ENCODE results near the gene ALDH5A1.
A peak's percentile ranks its signal among the peaks of the same experiment; 100 is the strongest.

Gene ALDH5A1

GRCh38 chr6:24534329-24534728 lies 39.6 kb downstream of the ALDH5A1 start:
- DNase-seq = no peak

- DNase-seq = no peak
Measured at GRCh38 chr6:24535210-24535609, 40.4 kb downstream of the ALDH5A1 start.

- no peak for DNase-seq
Measured at GRCh38 chr6:24536466-24536865, 41.7 kb downstream of the ALDH5A1 start.

GRCh38 chr6:24537082-24537699 lies 42.4 kb downstream of the ALDH5A1 start:
- no peak for DNase-seq

DNA sequence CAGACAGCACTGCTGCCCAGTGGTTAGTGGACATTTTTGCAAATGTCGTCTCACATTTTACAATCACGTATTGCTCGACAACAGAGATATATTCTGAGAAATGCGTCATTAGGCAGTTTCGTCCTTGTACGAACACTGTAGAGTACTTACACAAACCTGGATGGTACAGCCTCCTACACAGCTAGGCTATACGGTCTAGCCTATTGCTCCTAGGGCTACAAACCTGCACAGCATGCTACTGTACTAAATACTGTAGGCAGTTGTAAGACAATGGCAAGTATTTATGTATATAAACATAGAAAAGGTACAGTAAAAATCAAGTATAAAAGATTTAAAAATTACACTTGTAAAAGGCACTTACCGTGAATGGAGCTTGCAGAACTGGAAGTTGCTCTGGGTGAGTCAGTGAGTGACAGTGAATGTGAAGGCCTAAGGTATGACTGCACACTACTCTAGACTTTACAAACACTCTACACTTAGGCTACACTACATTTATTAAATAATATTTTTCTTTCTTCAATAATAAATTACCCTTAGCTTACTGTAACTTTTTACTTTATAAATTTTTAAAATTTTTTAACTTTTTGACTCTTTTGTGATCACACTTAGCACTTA lies 43.1 kb downstream of the ALDH5A1 start:
- no peak for DNase-seq

DNA sequence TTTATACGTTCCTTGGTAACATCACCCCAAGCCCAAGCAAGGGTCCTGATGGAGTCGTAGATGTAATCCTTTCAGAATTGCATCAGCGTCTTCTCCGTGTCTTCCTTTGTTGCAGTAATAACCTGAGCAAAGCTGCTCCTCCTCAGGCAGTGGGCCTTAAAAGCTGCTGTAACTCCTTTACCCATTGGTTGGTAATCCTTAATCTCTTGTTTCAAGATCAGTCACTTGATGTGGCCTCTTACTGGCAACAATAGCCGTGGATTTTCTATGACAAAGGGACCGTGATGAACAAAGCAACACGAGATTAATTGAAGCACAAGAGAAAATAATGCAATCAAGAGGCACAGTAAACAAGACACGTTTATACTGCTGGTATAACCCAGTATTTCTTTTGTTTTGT lies 44.6 kb downstream of the ALDH5A1 start:
- DNase-seq = no peak

DNA sequence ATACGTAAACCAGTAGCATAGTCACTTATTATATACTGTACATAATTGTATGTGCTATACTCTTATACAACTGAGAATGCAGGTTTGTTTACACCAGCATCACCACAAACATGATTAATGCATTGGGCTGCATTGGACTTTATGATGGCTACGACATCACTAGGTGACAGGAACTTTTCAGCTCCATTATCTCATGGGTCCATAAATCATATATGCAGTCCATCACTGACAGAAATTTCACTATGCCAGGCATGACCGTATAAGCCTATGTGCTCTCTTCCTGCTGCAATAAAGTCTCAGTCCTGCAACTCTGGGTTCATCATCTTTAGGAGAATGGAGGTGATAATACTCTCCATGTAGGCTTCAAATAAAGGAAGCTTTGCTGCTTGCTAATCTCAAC lies 45.4 kb downstream of the ALDH5A1 start:
- no peak for DNase-seq

- DNase-seq = no peak
Measured at GRCh38 chr6:24543683-24544082, 48.9 kb downstream of the ALDH5A1 start.

DNA sequence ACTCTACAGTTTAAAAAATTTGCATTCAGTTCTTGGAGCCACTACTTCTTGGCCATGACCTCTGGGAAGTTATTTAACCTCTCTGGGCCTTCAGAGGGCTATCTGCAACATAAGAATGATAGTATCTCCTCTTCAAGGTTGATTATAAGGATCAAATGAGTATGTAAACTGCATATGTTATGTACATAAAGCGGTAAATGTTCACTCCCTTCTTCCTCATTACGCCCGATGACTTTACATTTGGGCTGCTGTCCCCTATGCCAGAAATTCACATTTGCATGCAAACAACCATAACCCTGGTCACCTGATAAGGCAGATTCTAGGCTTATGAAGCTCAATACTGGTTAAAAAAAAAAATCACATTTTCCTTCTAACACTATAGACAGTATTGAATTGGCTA lies 50.4 kb downstream of the ALDH5A1 start:
- DNase-seq = no peak

DNA sequence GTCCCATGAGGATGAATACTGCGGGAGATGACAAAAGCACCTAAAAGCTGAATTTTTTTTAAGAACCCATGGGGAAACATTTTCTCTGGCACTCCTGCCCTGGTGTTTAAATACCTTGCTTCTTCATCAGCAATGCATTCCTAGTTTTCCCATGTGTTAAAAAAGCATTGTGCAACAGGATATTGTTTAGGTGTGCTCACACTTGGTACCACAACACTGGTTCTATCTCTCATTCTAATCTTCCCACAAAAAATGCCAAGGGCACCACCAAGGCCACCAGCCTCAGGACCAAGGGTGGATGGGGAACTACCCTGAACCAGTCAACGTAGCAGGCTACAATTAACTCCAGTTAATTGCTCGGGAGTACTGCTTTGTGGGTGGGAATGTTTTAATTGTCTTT lies 50.9 kb downstream of the ALDH5A1 start:
- no peak for DNase-seq

- no peak for DNase-seq
Measured at GRCh38 chr6:24546439-24546838, 51.7 kb downstream of the ALDH5A1 start.

- peak; percentile 16 to 20 for DNase-seq
Measured at GRCh38 chr6:24547243-24547642, 52.5 kb downstream of the ALDH5A1 start.

GRCh38 chr6:24549158-24549557 lies 54.4 kb downstream of the ALDH5A1 start:
- no peak for DNase-seq

GRCh38 chr6:24549674-24550353 lies 55.0 kb downstream of the ALDH5A1 start:
- DNase-seq = no peak

DNA sequence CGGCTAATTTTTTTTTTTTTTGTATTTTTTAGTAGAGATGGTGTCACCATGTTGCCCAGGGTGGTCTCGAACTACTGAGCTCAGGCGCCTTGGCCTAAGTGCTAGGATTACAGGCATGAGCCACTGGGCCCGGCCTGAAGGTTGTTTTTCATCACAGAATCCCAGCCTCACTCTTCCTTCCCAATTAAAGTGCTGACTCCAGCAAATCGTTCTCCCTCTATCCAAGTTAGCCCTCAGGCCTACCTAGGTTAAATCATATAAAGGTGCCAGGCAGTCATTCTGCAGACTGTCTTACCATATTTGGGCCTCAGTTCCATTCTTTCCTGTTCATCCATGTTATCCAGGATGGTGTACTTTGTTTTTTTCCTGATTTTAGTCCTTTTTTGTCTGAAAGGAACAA lies 56.4 kb downstream of the ALDH5A1 start:
- no peak for DNase-seq

- no peak for DNase-seq
Measured at GRCh38 chr6:24554474-24554873, 59.7 kb downstream of the ALDH5A1 start.

DNA sequence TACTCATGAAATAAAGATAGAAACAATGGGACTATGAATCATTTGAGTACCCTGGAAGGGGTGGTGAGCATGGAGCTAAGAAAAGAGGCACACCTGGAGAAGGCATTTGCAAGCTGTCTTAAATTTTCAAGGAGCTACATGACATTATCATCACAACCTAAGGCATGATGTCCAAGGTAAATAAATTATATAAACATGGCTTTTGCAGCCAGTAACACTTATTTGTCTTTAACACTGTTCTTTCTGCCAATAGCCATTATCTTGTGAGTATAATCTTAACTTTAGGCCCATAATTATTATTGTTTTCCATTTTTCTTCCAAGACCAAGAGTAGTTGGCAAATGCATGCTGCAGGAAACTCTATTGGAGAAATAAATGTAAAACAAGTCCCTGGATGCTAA lies 63.7 kb downstream of the ALDH5A1 start:
- DNase-seq = no peak

DNA sequence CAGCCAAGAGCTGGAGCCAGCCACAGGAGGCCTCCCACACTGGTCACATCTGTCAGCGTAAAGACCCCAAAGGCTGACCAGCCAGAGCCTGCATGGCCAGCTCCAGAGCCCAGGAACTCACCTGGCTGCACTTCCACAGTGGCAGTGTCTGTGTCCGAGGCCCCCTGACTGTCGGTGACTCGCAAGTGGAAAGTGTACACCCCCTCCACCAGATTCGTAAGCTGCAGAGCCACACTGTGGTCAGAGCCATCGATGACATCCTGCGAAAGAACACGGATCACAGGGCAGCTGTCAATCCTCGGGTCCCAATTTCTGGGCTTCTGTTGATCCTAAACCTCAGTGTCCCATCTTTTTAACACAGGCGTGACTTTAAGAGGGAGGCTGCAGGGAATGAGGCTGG lies 69.3 kb downstream of the ALDH5A1 start:
- DNase-seq = no peak

- DNase-seq = no peak
Measured at GRCh38 chr6:24565196-24565595, 70.4 kb downstream of the ALDH5A1 start.

DNA sequence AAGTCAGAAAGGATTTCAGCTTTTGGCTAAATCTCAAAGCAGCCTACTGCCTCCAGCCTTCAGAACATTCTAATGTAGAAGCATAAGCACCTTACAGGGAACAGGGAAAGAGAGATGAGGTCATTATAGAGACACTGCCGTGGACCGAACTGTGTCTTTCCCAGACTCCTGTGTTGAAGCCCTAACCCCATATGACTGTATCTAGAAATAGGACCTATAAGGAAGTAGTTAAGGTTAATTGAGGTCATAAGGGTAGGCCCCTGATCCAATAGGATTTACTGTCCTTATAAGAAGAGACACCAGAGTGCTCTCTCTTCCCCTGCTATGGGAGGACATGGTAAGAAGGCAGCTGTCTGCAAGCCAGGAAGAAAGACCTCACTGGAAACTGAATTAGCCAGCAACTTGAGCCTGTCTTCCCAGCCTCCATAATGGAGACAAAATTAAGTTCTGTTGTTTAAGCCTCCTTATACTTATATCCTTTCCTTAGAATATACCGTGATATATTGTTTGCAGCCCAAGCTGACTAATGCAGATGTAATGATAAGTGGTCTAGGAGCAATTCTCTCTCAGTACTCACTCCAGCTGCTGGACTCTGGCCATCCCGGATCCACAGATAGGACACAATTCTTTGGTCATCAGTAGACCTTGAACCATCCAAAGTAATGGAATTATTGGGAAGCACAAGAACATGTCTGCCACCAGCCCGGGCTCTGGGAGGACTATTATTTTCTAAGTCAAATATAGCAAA lies 71.4 kb downstream of the ALDH5A1 start:
- DNase-seq = no peak

- no peak for DNase-seq
Measured at GRCh38 chr6:24568683-24569082, 73.9 kb downstream of the ALDH5A1 start.

DNA sequence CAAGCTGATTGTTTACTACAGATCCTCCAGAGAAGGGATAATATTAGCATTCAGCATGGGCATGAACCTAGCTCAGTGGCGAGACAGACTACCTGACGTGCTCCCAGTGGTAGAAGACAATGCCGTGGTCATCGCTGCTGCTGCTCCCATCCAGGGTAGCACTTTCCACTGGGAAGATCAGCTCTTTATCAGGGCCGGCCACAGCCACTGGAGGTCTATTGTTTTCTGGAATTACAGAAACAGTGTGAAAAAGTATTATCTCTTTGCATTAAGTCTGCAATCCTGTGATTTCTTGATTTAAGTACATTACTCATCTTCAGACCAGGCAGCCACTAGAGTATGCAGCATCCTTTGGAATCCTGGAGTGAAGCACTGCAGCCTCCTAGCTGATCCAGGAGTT lies 75.0 kb downstream of the ALDH5A1 start:
- no peak for DNase-seq

GRCh38 chr6:24571361-24571760 lies 76.6 kb downstream of the ALDH5A1 start:
- no peak for DNase-seq

- peak in 1 of 2 donors; percentile 4 for DNase-seq
Measured at GRCh38 chr6:24574809-24575208, 80.0 kb downstream of the ALDH5A1 start.
